Measurements from ENCODE around the gene NDUFAF7.
"Not testable (repeated sequence)": the region's sequence is repeated elsewhere in the genome, so short reads cannot be mapped to it uniquely, and the experiment has no call there.

Gene NDUFAF7

GRCh38 chr2:37231241-37232130 is at the start of gene NDUFAF7, which contains the start of gene CEBPZ:
NDUFAF7 (plus strand) TSS chr2:37231658; CDS start chr2:37231706, 48 bp downstream.
CEBPZ (minus strand) TSS chr2:37231596; CDS start chr2:37231567, 29 bp downstream.
- peak; percentile 81 for DNase-seq

- DNase-seq = no peak
Observed at GRCh38 chr2:37181726-37182684, 49.5 kb upstream of the NDUFAF7 start.

GRCh38 chr2:37188570-37188969 is 42.9 kb upstream of the NDUFAF7 start, which contains the start of gene SULT6B1:
SULT6B1 (minus strand) TSS chr2:37188670; CDS start chr2:37188640, 30 bp downstream.
- DNase-seq = no peak

- DNase-seq = peak; percentile 8
Observed at GRCh38 chr2:37189452-37190153, 41.9 kb upstream of the NDUFAF7 start.

GRCh38 chr2:37190290-37190689 is 41.2 kb upstream of the NDUFAF7 start:
- DNase-seq = no peak

GRCh38 chr2:37191253-37191652 is 40.2 kb upstream of the NDUFAF7 start:
- DNase-seq = no peak

GRCh38 chr2:37191747-37192146 is 39.7 kb upstream of the NDUFAF7 start:
- no peak for DNase-seq

GRCh38 chr2:37192551-37192950 is 38.9 kb upstream of the NDUFAF7 start:
- DNase-seq = no peak

- not testable (repeated sequence) for DNase-seq
Observed at GRCh38 chr2:37195862-37196319, 35.6 kb upstream of the NDUFAF7 start.

- peak; percentile 72 for DNase-seq
Observed at GRCh38 chr2:37196320-37197195, 34.9 kb upstream of the NDUFAF7 start, which contains the start of gene CEBPZOS. CEBPZOS (plus strand) TSS chr2:37196496; CDS start chr2:37199705, 3,209 bp downstream.

- no peak for DNase-seq
Observed at GRCh38 chr2:37198681-37199065, 32.8 kb upstream of the NDUFAF7 start.

- DNase-seq = no peak
Observed at GRCh38 chr2:37201208-37201607, 30.2 kb upstream of the NDUFAF7 start.

GRCh38 chr2:37201766-37202165 is 29.7 kb upstream of the NDUFAF7 start:
- no peak for DNase-seq

- DNase-seq = no peak
Observed at GRCh38 chr2:37203708-37204107, 27.8 kb upstream of the NDUFAF7 start.

- not testable (repeated sequence) for DNase-seq
Observed at GRCh38 chr2:37205071-37205661, 26.3 kb upstream of the NDUFAF7 start.

- no peak for DNase-seq
Observed at GRCh38 chr2:37205689-37206341, 25.6 kb upstream of the NDUFAF7 start.

- DNase-seq = not testable (repeated sequence)
Observed at GRCh38 chr2:37206760-37207159, 24.7 kb upstream of the NDUFAF7 start.

- no peak for DNase-seq
Observed at GRCh38 chr2:37211212-37211611, 20.2 kb upstream of the NDUFAF7 start.

GRCh38 chr2:37211939-37212338 is 19.5 kb upstream of the NDUFAF7 start:
- no peak for DNase-seq

GRCh38 chr2:37215250-37215649 is 16.2 kb upstream of the NDUFAF7 start:
- no peak for DNase-seq

All from COR-L47 (cell line).